HG02884 (cell line): ENCODE results near the gene FGFR4.
A peak's percentile ranks its signal among the peaks of the same experiment; 100 is the strongest.
"Not testable (repeated sequence)": the region's sequence is repeated elsewhere in the genome, so short reads cannot be mapped to it uniquely, and the experiment has no call there.

Source experiments
- ATAC-seq: cut with Tn5 transposase; IDR thresholded peaks from one replicate; pipeline ENCODE4 v1.9.1; 2021; ENCODE audit warnings: mild to moderate bottlenecking, moderate library complexity; ENCODE audit not compliant: unreplicated experiment

FGFR4 gene

DNA sequence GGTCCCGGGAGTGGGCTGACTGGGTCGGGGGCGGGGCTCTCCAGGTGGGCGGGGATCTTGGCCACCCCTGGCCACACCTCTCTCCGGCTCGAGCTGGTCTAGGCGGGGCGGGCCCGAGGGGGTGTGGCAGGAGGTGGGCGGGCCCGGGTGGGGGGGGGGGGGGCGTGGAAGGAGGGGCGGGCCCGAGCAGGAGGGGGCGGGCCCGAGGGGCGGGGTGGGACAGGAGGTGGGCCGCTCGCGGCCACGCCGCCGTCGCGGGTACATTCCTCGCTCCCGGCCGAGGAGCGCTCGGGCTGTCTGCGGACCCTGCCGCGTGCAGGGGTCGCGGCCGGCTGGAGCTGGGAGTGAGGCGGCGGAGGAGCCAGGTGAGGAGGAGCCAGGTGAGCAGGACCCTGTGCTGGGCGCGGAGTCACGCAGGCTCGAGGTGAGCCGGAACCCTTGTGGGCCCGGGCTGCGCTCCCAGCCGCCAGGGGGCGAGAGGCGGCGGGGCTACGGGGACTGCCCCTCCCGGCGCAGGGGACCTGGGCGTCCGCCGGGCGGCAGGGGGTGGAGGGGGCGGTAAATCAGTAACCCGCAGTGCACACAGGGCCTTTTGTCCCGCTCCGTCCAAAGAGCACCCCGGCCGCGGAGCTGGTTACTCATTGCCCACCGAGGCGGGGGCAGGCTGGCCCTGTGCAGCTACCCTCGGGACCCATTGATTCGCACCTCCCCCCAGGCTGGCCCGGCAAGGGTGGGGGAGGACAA is at the start of gene FGFR4:
TSS of gene FGFR4 (plus strand) at position 262 of the 744 bp plus-strand sequence. CDS start 2,688 bp downstream, outside the sequence.
- ATAC-seq = peak; percentile 49

DNA sequence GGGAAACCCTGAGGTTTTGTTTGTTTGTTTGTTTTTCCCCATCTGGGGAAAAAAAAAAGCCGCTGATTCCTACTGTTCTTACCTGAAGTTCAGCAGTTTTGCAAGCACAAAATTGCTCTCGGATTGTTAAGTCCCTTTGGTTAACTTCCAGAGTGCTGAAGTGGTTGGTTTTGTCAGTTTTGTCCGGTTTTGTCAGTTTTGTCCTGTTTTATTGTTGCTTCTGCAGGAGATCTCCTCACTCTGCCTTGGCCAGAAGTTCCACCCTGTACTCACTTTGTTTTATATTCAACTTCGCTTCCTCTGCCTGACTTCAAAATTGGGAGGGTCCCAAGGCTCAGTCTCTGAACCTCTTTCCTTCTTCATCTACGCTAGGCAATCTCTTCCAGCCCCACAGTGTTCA is 49.8 kb upstream of the FGFR4 start:
- no peak for ATAC-seq

DNA sequence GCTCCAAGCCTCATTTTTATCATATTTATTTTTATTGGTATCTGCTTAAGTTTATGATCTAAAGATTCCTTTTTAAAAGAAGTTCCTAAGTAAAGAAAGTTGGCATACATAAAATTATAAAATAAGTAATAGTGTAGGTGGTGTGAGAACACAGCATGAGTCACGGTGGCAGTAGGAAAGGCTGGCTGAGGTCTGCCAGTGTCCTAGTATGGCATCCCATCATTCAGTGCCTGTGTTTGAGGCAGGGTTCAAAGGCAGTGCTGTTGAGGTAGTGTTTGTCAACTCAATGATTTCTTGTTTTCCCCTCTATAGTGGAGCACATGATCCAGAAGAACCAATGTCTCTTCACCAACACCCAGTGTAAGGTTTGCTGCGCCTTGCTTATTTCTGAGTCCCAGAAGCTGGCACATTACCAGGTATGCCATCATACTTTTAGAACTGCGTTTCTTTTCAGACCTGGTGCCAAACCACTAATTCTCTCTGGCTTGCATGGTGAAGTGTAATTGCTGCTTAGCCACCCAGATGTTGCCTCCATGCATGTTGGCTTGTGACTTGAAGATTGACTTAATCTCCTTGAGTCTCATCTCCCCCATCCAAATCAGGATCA is 45.8 kb upstream of the FGFR4 start:
- no peak for ATAC-seq

DNA sequence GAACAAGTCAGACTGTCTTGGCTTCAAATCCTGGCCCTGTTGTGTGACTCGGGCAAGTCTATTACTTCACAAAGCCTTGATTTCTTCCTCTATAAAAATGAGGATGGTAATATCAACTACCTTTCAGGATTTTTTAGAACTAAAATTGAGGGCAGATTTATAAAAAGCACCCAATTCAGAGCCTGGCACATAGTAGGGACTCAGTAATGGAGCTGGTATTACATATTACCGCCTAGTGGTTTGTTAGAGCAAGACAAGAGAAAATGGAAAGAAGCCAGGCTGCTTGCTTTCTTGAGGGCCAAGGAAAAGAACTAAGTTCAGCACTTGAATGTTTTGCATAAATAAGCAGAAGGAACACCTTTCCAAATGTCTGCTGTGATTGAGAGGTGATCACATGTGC is 44.8 kb upstream of the FGFR4 start:
- ATAC-seq = no peak

DNA sequence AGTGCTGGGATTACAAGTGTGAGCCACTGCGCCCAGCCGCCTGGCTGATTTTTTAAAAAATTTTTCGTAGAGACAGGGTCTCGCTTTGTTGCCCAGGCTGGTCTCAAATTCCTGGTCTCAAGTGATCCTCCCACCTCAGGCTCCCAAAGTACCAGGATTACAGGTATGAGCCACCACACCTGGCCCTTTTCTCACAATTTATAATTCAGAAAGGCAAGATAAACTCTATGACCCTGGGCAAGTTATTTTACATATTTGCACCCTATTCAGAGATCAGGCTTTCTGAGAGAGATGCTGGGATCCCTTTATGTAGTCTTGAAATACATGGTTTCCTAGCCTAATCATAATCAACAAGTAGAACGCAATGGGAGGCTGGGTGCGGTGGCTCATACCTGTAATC is 43.6 kb upstream of the FGFR4 start:
- ATAC-seq = no peak

DNA sequence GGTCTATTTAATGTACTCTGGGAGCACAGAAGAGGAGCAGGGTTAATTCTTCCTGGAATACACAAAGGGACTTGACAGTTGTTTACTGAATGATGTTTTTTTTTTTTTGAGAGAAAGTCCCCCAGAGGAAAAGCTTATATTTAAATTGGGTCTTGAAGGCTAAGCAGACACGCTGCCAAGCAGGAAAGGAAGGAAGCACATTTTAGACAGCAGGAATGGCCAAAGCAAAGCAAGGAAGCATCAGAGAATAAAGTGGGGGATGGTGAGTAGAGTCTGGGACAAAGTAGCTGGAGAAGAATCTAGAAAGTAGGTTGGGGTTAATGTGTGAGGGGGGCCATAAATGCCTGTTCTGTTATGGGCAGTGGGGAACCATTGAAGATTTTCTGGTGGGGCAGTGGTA is 42.8 kb upstream of the FGFR4 start:
- ATAC-seq = no peak

DNA sequence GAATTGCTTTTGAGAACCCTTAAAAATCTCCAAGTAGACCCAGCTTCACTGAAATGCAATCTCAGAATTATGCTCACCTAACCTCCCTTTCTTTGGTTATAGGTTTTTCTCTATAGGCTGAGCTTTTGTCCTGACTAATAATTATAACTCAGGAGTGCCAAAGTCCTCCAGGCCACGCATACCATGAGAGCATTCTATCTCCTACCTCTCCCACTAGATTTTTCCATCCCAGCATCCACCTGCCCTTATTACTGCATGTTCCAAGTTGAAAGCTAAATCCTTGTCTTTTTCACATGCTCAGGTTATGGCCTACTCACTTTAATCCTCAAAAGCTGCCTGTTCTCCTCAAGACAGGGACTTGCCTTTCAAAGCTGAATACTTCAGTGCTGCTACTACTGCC is 42.1 kb upstream of the FGFR4 start:
- ATAC-seq = no peak

DNA sequence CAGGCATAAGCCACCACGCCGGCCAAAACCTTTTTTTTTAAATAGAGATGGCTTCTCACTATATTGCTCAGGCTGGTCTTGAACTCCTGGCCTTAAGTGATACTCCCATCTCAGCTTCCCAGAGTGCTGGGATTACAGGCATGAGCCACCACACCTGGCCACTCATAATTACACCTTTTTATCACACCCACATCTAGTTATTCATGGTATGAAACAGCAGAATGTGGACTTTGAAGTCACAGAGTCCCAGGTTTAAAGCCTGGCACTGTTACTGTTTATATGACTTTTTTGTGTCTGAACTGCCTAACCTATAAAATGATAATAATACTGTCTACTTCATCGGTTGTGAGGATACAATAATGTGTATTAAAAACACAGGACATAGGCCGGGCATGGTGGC is 41.1 kb upstream of the FGFR4 start:
- no peak for ATAC-seq

DNA sequence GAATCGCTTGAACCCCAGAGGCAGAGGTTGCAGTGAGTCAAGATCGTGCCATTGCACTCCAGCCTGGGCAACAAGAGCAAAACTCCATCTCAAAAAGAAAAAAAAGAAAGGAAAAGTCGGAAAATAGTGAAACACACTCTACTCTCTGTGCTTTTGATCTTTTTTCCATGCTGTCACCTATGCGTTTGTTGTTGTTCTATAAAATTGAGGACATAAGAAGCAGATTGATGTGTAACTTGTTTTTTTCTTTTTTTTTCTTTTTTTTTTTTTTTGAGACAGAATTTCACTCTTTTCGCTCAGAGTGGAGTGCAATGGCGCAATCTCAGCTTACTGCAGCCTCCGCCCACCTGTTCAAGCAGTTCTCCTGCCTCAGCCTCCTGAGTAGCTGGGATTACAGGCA is 38.2 kb upstream of the FGFR4 start:
- not testable (repeated sequence) for ATAC-seq

DNA sequence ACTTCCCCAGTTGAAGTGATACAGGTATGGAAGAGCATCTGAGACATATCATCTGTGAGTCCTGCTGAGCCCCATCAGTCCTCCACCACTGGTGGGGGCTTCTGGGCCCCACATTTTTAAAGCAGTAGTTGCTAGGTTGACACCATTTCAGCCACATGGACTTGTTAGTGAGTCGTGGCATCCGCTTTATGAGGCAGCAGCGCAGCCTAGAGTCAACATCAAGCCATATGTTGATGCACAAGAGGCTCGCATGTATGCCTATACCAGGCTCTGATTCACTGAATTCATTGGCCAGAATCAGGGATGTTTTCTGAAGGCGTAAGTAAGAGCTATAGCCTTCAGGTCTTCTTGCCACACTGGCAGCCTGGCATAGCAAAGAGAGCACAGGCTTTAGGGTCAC is 37.4 kb upstream of the FGFR4 start:
- no peak for ATAC-seq

DNA sequence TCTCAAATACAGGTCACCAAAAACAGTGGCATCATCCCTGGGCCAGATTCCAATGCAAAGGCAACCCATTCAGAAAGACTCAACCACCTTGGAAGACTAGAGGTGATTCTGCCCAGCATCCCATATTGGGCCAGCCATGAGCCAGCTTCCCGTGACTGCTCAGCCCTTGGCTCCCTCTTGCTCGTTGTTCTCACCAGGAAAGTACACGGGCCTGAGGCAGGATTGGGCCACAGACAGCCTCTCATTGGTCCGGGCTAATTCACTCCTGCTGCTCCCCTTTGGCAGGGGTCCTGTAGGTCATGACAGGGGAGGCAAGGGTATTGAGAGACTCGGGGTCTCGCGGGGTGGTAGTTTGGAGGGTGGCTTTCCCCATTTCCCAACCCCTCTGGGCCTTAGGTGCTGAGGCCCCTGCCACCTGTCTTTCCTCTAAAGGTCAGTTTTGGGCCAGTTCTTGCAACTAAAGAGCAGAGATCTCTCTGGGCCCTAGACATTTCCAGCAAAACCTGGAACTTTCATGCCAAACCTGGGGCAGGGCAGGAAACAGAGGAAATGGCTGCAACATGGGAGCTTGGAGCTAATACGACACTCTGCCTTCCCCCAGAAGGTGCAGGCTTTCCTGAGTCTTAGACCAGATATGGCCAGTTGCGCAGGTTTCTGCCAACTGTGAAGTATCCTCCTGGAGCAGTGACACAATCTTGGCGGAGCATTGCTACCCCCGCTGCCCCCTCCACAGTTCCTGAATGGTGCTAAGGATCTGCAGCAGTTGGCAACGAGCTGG is 22.0 kb upstream of the FGFR4 start:
- no peak for ATAC-seq

DNA sequence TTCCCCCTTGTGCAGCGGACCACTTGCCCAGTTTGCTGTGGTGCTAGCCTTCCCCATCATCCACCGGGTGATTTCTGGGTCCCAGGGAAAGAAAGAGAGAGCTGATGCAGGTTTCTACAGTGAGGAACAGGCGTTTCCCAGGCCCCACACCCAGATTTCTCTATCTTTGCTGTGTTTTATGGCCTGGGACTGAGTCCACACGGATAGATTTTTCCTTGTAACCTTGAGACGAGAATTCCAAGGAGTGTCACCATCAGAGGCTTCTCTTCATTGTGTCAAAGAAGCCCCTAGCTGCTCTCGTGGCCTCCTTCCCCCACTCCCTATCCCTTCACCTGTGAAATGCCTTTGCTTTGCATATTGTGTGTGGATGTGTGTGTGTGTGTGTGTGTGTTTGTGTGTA is 21.2 kb upstream of the FGFR4 start:
- no peak for ATAC-seq

DNA sequence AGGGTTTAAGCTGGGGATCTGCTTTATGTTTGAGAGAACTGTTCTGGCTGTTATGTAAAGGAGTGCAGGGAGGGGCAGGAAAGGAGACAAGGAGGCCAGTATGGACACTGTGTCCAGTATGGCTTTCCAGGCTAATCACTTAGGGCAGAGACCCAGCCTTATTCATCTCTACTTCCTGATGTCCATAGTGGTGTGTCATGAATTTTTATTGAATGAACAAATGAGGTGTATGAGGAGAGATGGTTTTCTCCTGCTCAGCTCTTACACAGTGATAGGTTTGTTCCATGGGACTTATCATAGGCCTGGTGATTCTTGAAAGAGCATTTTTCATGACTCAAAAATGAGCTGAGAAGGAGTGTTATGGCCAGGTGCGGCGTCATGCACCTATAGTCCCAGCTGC is 20.5 kb upstream of the FGFR4 start:
- ATAC-seq = no peak

DNA sequence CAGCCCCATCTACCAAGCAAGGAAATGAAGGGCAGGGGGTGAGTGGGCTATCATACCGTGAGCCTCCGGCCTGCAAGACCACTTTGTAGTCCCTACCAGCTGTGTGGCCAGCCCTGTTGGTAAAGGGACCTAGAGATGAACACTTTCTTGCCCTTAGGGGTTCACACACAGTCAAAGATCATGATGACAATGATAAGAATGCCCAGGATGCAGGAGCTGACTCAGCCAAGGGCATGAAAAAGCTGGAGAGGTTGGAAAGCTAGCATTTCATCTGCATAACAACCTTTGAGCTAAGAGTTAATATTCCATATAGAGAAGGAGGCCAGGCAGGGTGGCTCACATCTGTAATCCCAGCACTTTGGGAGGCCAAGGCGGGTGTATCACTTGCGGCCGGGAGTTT is 19.2 kb upstream of the FGFR4 start:
- ATAC-seq = no peak

DNA sequence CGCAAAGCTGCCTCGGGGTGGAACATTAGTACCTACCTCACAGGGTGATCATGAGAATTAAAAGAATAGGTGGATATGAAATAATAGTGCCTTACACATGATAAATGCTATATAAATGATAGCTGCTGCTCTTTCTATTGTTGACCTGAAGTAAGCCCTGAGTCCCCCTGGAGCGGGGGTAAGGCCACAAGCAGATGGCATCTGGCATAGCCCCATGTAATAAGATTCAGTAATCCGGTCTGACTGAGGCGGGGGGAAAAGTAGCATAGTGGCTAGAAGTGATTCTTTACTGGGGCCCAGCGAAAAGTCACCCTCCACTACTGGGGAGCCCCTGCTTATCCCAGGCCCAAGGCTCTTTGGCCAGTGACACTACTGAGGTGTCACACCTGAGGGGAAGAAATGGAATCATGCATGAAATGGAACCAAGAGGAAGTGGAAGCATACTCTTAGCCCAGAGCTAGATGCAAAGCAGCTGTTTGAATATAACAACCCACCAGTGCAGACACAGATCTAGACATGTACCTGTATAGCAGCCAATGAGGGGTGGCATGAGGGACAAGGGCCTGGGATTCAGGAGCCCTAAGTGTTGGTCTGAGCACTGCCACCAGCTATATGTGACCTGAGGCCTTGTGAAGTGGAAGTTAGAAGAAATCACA is 16.1 kb upstream of the FGFR4 start:
- no peak for ATAC-seq

DNA sequence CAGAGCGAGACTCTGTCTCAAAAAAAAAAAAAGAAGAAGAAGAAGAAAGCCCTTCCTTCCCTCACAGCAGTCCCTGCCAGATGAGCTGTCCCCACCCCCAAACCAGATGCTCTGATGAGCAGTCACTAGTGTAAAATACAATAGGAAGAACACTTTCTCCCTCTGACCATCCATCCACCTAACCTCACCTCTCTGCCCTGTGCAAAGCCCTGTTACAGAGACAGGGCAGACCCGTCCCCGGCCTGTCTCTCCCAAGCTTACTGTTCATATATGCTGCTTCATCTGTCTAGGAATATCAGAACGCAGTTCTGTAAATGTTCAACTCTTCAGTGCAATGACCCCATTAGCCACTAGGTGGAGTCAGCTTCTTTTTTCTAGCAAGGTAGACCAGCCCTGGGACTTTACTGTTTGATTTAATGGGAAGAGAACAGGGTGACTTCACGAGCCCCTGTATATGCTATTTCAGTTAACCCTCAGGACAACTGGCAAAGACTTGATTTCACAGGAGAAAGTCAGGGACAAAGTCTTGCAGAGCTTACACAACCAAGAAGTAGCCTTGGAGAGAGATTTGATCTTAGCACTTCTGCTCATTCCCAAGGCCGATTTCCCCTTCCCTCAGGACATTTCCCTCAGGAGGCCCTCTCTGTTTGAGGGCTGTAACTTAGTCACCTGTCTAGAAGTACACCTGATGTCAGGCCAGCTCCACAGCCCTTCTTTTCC is 14.9 kb upstream of the FGFR4 start:
- peak; percentile 57 for ATAC-seq

DNA sequence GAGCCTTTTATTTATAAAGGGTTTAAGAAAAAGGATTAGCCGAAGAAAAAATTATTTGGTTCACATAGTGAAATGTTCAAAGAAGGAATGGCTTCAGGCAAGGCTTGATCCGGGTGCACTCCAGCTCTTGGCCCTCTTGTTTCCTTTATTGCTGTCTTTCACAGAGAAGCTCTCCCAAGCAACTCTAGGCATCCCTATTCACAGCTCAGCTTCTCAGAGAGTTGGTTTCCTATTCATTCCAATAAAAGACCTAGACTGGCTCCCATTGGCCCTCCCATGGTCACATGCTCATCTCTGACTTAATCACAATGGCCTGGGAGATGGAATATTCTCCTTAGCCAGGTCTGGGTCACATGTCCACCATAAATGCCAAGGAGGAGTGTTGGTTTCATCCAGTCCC is 9.4 kb upstream of the FGFR4 start:
- ATAC-seq = no peak

DNA sequence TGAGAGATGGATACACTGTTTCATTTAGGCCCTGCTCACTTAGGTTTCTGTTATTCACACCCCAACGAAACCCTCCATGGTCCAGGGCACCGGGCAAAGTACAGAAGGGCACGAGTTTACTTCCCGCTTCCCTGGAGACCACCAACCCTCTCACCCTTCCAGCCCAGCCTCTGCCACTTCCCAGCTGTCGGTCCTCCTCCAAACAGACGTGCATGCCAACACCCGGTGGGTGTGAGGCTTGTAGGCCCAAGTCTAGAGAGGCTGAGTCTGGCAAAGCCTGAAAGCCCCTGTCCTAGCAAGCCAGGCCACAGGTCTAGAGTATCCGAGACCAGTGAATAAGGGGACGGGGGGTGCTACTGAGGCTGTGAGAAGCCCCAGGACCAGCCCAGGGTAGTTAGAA is 7.1 kb upstream of the FGFR4 start:
- no peak for ATAC-seq

DNA sequence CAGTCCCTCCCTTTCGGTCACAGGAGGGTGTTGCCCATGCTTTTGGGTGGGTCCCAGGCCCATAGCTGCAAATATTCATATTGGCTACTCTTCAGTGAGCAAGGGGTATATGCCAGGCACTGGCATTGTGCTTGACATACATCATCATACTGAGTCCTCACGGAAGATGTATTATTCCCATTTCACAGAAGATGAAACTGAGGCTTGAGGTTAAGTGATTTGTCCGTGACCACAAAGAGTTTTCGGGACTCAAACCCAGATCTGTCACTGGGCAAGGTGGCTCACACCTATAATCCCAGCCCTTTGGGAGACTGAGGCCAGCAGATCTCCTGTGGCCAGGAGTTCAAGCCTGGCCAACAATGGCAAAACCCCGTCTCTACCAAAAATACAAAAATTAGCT is 6.5 kb upstream of the FGFR4 start:
- ATAC-seq = no peak

DNA sequence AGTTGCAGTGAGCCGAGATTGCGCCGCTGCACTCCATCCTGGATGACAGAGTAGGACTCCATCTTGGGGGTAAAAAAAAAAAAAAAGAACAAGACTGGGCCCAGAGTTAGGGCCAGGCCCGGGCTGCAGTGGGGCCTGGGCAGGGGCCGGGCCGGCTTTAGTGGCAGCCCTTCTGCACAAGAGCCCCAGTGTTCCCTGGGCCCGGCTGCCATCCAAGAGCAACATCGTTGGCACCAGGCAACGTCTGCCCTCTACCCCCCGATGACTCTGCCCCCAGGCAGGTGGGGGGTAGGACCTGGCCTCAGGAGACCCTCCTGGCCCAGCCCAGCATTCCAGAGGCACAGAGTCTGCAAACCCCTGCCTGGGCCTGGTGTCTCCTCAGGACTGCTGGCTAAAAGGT is 4.9 kb upstream of the FGFR4 start:
- no peak for ATAC-seq

DNA sequence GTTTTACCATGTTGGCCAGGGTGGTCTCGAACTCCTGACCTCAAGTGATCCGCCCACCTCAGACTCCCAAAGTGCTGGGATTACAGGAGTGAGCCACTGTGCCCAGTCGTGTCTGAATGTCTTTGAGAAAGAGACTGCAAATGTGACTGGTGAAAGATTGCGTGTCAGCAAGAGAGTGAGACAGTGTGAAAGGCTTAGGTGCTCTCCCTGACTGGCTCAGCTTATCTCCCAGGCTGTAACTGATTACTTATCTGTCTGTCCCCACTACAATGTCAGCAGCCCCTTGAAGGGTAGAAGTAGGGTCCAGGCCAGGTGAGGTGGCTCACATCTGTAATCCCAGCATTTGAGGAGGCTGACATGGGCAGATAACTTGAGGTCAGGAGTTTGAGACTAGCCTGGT is 3.4 kb upstream of the FGFR4 start:
- no peak for ATAC-seq
